ENCODE results near the gene CMPK2.

The CMPK2 gene

DNA sequence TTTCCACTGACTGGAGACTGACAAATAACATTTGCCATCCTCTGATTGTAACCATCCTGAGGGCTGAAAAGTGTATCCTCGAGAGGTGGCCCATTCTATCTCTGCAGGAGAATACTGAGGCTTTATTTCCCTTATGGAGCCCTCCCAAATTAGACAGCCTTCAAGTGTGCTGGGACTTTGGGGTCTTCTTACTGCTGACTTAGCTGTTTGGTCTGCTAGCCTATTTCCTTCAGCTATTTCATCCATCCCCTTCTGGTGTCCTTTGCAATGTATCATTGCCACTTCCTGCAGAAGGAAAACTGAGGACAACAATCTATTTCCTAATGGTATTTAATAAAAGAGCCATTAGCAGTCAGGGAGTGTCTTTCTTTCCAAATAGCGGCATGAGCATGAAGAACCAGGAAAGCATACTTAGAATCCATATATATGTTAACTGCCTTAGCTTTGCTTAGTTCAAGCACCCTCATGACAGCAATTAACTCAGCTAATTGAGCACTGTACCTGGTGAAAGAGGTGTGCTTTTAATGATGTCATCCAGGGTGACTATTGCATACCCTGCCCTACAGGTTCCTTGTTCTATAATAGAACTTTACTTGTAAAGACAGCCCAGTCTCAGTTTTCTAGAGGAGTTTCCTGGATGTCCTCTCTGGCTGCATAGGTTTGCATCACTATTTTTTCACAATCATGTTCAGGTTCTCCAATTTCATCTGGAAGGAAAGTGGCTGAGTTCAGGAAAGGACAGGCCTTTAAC lies 24.0 kb downstream of the CMPK2 start:
- no peak for DNase-seq (ENCODE audit: low read depth)

DNA sequence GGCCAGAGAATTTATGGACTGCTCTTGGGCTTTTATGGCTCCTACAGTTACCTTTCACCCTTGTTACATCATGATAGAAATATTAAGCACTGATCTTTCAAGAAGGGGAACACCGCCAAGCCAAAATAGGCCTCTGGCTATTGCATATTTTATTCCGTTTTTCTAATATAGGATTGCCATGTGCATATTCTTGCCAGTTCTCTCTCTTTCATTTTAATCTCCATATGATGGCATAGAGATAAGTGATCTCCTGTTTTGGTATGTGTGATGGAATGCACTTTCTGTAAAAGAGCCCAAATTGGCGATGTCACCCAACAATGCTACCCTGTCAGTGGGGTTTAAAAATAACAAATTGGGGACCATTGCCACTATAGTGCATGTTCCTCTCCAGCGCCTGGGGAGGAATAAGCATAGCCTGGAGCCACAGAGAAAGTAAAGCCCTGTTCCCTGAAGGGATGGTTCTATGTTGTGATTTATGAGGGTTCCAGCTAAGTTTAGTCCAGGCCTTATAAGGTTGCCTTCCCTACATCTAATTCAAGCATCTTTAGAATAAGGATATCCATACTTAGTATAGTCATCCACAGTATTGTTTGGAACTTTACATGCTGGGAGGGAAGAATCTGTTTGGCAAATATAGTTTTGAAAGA lies 26.9 kb downstream of the CMPK2 start:
- no peak for DNase-seq (ENCODE audit: low read depth)

DNA sequence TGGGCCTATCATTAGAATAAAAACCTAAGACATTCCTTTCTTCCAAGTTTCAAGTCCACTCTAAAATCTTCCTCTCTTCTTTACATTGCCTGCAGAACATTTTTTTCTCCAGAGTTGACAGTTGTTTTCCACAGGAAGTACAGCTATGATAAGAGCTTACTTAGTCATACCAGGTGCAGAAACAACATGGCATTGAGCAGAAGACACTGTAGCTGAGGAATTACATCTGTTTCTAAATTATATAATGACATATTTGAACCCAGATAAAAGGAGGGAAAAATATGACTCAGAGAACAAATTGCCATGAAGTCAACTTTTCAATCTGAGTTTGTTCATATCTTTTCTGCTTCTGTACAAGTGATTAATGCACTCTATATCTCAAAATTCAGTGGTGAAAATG lies 30.2 kb downstream of the CMPK2 start:
- DNase-seq (ENCODE audit: low read depth), result no peak

DNA sequence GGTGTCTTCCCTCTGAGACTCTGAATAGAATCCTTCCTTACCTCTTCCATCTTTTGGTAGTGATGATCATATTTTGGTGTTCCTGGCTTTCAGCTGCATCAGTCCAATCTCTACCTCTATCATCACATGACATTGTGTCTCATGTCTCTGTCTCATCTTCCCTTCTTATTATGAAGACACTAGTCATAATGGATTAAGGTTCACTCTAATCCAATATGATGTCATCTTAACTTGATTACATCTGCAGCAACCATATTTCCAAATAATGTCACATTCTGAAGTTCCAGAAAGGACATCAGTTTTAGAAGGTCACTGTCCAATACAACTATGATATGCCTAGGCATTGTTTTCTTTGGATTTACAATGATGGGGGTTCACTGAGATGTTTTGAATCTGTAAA lies 31.5 kb downstream of the CMPK2 start:
- no peak for DNase-seq (ENCODE audit: low read depth)

DNA sequence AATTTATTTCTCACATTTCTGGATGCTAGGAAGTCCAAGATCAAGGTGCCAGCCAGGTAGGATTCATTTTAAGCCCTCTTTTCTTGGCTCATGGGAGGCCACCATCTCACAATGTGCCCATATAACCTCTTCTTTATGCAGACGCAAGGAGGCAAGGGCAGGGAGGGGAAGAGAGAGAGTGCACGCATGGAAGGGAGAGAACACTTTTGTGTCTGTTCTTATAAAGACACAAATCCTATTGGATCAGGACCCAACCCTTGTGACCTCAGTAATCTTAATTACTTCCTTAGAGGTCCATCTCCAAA lies 32.5 kb downstream of the CMPK2 start:
- no peak for DNase-seq (ENCODE audit: low read depth)

DNA sequence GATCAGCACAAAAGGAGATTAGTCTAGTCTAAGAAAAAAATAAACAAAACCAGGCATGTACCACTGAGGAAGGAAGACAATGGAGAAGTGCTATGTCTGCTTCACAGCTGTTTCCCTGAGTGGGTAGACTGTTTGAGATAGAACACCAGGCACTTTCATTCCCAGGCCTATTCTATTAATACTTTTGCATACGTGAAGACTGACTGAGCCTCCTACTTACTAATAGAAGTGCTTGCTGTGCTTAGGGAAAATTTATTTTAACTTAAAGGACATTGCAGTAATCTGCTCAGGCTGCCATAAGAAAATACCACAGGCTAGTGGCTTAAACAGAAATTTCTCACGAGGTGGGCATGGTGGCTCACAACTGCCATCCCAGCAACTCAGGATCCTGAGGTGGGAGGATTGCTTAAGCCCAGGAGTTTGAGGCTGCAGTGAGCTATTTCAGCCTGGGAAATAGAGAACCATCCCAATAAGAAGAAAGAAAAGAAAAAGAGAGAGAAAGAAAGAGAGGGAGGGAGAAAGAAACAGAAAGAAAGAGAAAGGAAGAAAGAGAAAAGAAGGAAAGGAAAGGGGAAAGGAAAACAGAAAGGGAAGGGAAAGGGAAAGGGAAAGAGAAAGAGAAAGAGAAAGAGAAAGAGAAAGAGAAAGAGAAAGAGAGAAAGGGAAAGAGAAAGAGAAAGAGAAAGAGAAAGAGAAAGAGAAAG lies 33.0 kb downstream of the CMPK2 start:
- no peak for DNase-seq (ENCODE audit: low read depth)

DNA sequence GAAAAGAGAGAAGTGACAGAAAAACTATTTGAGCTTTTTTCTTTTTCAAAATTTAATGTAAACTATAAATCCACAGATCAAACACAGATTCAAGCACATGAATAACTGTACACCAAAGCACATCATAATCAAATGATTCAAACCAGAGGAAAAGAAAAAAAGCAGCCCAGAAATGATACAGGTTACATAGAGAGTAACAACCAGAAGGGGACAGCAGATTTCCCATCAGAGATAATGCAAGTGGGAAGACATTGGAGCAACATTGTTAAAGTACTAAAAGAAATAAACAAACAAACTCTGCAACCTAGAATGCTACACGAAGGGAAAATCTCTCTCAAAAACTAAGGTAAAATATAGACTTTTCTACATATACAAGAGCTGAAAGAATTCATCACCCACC lies 34.5 kb downstream of the CMPK2 start:
- no peak for DNase-seq (ENCODE audit: low read depth)

DNA sequence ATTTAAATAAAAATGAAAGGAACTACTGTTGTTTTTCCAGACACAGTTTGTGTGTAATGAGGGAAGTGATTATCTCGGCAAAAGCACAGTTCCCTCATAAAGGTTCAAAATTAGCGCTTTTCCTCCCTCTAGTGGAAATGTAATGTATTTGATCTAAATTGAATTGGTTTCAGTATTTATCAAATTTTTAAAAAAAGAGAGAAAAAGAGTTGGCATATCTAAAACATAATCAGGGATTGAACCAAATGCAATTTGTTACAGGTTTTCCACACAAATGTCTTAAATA lies 37.5 kb downstream of the CMPK2 start:
- DNase-seq (ENCODE audit: low read depth), result no peak

DNA sequence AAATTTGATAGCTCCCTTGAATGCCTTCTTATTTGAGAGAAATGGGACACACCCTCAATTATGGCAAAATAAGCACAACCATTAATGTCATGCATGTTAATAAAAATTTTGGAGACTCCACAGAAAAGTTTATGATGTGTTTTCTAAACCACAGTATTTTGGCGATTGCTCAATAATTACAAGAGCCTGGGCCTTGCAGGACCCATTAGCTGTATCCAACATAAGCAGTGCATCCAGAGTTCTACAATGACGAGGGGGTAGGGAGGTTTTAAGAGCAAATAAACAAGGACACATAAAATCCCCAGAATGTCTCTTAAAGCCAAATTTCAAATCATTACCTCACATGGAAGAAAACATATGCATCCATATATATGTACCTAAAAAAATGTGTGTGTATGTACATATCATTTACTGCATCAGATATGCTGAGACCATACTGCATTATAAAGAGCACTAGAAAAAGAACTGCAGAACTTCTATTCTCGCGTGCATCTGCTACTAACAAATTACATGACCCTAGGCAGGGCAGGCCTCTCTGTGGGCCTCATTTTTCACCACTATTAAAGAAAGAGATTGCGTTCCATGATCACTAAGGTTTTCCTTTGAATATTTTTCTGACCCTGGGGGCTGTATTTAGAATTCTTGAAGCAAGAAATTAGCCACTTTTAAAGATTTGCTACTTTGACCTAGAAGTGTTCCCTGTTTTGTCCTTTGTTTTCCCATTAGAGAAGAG lies 38.0 kb downstream of the CMPK2 start:
- DNase-seq (ENCODE audit: low read depth), result no peak

DNA sequence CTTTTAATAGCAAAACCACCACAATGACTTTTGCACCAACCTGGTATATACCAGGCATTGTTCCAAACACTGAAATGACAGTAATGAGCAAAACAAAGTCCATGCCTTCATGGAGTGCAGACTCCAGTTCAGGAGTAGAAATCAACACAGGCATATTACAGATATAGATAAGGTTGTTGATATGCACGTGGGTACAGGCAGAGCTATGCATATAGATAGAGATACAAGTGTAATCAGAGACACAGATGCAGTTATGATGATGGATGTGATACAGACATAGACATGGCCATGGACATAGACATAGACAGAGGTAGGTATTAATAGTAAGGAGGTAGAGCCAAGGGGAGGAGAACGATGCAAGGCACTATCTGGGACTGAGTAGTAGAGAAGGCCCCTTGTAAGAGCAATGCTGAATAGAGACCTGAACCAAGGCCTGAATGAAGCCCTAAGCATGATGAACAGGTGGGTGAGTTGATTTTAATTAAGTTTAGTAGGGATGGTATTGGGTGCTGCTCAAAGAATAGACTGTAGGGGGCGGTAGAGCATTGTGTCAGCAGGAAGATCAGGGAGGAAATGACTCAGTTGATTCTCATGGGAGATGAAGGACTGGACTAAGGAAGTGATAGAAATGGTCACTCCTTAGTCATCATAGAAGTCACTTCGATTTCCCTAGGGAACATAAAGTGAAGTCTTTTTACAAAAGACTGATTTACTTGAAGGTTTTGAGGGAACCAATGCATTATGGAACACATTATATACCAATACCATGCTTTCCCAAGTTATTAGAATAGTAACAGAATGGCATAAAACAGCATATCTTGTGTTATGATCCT lies 39.4 kb downstream of the CMPK2 start:
- peak; percentile 6 for DNase-seq (ENCODE audit: low read depth)

DNA sequence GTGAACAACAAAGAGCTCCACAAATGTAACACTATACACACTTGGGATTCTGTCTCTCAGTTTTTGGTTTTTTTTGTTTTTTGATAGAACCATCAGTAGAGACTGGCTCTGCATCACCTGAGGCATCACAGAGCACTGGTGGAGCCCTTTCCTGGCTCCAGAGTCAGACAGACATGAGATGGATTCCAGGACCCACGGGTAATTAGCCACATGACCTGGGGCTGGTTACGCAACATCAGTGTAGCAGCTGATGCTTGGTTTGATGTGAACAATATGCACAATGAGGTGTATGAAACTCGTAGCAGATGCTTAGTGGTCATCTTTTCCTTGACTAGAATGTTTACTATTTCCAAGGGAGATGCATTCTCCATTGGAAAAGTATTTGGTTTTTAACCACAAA lies 40.7 kb downstream of the CMPK2 start:
- no peak for DNase-seq (ENCODE audit: low read depth)

DNA sequence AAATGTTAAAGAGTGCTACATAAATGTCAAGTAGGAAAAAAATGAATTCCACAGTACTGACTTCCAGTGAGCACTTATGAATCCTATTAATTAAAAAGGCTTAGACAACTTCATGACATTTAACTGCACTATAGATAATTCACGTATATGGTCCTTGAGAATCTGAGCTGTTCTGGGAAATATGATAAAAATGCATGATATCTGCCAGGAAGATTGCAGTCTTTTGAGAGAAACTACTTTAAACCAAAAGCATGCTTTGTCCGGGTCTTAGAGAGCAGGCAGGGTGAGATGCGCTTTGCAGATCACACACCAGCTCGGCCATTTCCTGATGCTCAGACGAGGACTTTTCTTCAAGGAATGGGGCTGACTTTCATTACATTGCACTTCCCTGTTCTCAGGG lies 42.6 kb downstream of the CMPK2 start:
- no peak for DNase-seq (ENCODE audit: low read depth)

DNA sequence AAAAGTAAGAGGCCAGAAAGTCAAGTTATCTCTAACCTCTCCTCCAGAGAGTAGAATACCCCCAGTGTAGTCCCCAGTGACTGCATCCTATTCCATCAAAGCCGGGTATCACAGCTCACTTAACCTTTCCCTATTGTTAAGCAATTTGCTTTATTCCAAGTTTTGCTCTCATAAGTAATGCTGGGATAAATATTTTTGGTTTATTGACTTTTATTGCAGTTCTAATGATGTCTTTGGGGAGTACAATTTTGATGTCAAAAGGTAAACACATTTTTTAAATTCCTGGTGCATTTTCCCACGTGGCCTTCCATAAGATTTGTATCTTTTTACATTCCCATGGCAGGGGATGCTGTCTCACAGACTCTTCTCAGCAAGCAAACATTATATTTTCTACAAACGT lies 43.3 kb downstream of the CMPK2 start:
- DNase-seq (ENCODE audit: low read depth), result no peak

DNA sequence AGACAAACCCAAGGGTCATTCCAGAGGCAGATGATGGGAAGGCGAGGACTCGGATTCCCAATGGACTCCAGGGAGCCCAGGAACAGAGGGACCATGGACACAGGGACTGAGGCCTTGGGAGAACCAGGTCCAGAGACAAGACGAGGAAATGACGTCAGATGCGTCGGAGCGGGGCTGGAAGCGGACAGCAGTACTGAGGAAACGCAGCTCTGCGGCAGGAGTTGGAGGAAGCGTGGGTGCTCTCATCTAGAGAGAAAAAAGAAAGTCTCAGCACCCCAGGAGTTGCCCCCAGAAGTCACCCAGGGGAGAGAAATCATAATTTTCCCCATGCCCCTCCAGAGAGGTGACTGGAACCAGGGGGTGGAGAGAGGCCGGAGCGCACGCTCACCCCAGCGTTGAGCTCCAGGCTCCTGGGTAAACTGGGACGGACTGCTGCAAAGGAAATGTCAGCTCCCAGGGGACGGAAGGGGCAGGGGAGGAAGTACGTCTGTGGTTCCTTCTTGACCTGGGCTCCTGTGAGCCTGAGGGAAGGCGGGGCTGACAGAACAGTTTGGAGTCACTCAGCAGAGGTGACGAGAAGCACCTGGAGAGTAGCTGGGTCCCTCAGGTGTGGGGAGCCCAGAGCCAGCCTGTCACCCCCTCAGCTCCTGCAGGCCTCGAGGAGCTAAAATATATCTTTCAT lies 44.7 kb downstream of the CMPK2 start:
- DNase-seq (ENCODE audit: low read depth), result no peak

DNA sequence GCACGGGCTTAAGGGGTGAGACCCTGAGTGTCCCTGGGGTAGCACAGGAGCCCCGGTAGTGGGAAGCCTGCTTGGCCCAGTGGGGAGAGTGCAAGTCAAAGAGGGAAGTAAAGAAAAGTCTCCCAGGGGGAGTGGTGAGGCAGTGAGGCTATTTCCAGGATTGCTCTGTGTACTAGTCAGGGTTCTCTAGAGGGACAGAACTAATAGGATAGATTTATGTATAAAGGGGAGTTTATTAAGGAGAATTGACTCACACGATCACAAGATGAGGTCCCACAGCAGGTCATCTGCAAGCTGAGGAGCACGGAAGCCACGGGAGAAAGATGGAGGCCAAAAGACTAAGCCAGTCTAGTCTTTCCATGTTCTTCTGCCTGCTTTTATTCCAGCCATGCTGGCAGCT lies 45.5 kb downstream of the CMPK2 start:
- no peak for DNase-seq (ENCODE audit: low read depth)

DNA sequence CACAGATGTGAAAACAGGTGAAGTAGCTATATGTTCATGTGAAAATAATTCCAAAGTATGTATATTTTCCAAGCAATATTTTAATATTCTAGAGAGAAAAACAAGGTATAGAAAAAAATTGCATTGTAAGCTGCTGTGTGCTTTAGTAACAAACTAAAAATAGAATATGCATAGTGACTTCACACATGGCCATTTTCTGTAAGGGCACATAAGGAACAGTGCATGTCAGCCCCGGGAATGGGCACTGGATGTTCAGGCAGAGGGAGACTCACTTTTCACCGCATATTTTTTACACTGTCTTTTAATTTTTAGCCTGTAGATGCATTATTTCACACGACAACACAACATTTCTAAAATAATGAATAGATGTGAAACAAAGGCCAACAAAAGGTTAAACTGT lies 46.0 kb downstream of the CMPK2 start:
- DNase-seq (ENCODE audit: low read depth), result no peak

DNA sequence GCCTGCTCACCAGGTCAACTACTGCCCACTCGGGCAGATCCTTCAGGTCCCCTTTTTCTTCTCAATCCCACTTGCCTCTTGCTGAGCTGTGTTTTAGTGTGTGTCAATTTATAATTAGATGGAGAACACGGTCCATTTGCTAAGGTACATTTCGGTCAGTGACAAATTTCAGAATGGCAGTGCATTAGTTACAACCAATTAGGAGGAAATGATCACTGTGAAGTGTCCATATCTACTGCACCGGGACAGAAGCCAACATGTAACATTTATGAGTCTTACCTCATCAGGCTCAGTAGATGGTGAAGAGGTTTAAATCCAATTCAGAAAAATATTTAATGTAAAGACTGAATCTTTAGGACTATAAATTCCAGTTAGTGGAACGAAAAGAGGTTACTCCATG lies 47.7 kb downstream of the CMPK2 start:
- DNase-seq (ENCODE audit: low read depth), result no peak

DNA sequence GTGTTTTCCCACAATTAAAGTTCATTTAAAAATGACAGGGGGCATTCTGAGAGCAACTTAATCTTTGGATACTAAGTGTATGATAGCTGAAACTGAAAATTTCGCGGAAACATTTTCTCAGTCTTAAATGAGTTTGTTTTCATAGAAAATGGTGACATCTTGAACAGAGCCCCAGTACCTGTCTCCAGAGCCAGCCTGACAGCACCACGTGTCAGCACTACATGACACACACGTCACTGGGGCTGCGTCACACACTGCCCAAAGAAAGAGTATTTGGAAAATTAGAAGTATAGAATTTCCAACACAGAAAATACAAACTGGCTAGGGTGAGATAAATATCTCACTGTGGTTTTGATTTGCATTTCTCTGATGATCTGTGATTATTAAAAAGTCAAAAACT lies 50.8 kb downstream of the CMPK2 start:
- DNase-seq (ENCODE audit: low read depth), result no peak

DNA sequence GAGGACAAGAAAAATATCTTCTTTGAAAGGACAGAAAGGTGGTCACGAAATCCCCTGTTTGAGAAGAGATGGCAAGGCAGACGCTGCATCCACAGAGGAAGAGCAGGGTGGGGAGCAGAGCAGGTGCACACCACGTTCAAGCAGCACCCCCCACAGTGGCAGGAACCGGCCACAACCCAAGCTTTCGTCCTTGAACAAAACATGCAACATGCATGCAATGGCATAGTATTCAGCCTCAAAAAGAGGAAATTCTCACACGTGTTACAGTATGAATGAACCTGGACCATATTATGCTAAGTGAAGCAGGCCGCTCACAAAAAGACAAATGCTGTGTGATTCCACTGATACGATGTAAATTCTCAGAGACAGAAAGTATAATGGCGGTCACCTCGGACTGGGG lies 51.4 kb downstream of the CMPK2 start:
- DNase-seq (ENCODE audit: low read depth), result no peak

DNA sequence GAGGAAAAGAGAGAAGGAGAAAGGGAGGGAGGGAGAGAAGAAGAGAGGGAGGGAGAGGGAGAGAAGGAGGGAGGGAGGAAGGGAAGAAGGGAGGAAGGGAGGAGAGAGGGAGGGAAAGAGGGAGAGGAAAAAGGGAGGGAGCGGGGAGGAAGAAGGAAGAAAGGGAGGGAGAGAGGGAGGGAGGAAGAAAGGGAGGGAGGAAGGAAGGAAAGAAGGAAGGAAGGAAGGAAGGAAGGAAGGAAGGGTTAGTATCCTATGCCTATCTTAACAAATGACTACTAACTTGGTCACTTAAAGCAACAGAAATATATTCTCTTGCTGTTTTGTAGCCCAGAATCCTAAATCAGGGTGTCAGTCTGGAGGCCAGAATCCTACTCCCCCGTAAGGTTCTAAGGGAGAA lies 52.1 kb downstream of the CMPK2 start:
- DNase-seq (ENCODE audit: low read depth), result no peak

DNA sequence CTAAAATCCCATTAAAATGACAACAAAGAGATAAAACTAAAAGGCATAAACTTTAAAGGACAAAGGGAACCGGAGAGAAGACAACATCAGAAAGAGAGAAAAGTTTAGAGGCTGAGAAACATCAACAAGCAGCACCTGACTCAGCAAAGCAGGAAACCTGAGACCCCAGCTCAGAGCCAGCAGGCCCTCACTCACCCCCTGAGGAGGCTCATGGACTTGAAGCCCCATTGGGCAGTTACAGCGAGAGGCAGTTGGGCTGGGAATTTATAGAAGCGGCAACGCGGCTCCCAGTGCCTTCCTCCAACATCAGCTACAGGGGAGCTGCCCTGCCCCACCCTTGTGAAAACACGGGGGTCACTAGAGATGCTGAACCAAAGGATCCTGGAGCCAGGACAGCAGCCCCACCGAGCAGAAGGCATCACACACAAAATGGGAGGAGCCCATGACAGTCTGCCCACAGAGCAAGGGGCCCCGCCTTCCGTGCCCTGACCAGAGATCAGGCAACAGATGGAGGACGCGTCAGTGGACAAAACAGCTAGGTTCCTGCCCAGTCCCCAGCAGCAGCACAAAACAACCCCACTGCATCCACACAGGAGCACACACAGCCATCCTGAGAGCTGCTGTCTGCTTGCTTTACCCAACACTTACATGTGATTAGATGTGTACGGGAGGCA lies 52.7 kb downstream of the CMPK2 start:
- no peak for DNase-seq (ENCODE audit: low read depth)

Data from GM04504 (cell line).